ENCODE results near the gene C4orf17. TPM values are rescaled to one million over a fixed set of nuclear protein-coding genes. Genes with fewer than 3 reads are reported as not detected.

Gene C4orf17
- polyA plus RNA-seq, 1 of the 3 experiments (the other 2 are of a cell fraction), result not detected

DNA sequence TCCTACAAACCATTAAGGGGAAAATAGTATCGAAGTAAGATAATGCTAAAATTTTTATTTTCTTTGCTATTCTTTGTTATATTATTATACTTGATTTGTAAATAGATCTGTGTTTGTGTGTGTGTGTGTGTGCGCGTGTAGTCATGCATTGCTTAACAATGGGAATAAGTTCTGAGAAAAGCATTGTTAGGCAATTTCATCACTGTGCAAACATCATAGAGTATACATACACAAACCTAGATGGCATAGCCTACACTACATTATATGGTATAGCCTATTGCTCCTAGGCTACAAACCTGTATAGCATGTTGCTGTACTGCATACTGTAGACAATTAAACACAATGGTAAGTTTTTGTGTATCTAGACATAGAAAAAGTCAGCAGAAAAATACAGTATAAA, 80.9 kb downstream of the C4orf17 start:
- no peaks in the 10 kb centered on the region for H4K20me1 ChIP-seq (ENCODE audit: insufficient read depth)
- no peaks in the 10 kb centered on the region for H3K4me1 ChIP-seq (ENCODE audit: control insufficient read depth in 1 of 2, insufficient read depth in 2 of 2, low read depth in 1 of 2, low read length in 1 of 2)
- H3K79me2 ChIP-seq (ENCODE audit: insufficient read depth), result no peaks in the 10 kb centered on the region
- peaks cover 3% of the 10 kb centered on the region for H3F3A ChIP-seq (replicated peaks; ENCODE audit: insufficient read depth)
- CTCF ChIA-PET, result no interaction called here
- H3K36me3 ChIP-seq (replicated peaks in 1 of 2; ENCODE audit: control insufficient read depth in 1 of 2, insufficient read depth in 2 of 2, low read length in 1 of 2), result no peaks in the 10 kb centered on the region
- no peaks in the 10 kb centered on the region for H3K27me3 ChIP-seq (ENCODE audit: insufficient read depth)
- POLR2A ChIA-PET, result no interaction called here
- H2AFZ ChIP-seq (ENCODE audit: low read depth), result no peak overlapping the region
- H3K4me3 ChIP-seq (ENCODE audit: low read depth in 2 of 2, low read length in 1 of 2), result no peak overlapping the region
- H3K9me2 ChIP-seq, result no peaks in the 10 kb centered on the region
- H3K27ac ChIP-seq (ENCODE audit: low read depth in 2 of 2, low read length in 1 of 2), result no peak overlapping the region
- no peak for TF ChIP-seq ELF1 (IDR thresholded peaks at IDR 0.05)
- H3K9me3 ChIP-seq, result no peaks in the 10 kb centered on the region
- 63% methylated on average over 3 of the region's 3 CpGs for WGBS (ENCODE audit: low lambda C conversion rate)
- H3K9ac ChIP-seq, result no peak overlapping the region
- DNase-seq, result no peak
- H3K4me2 ChIP-seq, result no peak overlapping the region

Other genes starting within 250 kb of the C4orf17 start
- gene ADH1A, start 220.0 kb upstream of the C4orf17 start, polyA plus RNA-seq (2012; rRNA removed), result not detected in 2 replicates
- gene ADH1B, start 189.6 kb upstream of the C4orf17 start, polyA plus RNA-seq (2012; rRNA removed), result not detected in 2 replicates
- gene ADH1C, start 158.3 kb upstream of the C4orf17 start, polyA plus RNA-seq (2012; rRNA removed), result not detected in 2 replicates
- gene ADH7, start 75.7 kb upstream of the C4orf17 start, polyA plus RNA-seq (2012; rRNA removed), result not detected in 2 replicates
- gene TRMT10A, start 53.0 kb downstream of the C4orf17 start, polyA plus RNA-seq (2012; rRNA removed), result 2.4 and 3.0 TPM in 2 replicates
- gene MTTP, start 63.8 kb downstream of the C4orf17 start, polyA plus RNA-seq (2012; rRNA removed), result not detected in 2 replicates
- not detected in 2 replicates for gene C4orf54, start 146.8 kb downstream of the C4orf17 start, polyA plus RNA-seq (2012; rRNA removed)

Measured in SK-N-SH (cell line).